Stimulated activated CD8-positive, alpha-beta memory T cell treated with anti-CD3 and anti-CD28 coated beads, Interleukin-12 subunit alpha, Interleukin-12 subunit beta, amount 100 ng/mL, for 4 hours (primary cell): ENCODE measurements around the gene TMEM108.

Experiments used
- DNase-seq: peaks from one replicate; pipeline ENCODE4 v3.0.0-alpha.2; 2020; ENCODE audit warnings: low read depth

Gene TMEM108

GRCh38 chr3:133419151-133419909 is 381.1 kb downstream of the TMEM108 start:
- no peak for DNase-seq

GRCh38 chr3:133424937-133425869 is 387.0 kb downstream of the TMEM108 start:
- DNase-seq = no peak

- DNase-seq = no peak
Measured at GRCh38 chr3:133425898-133426297, 387.7 kb downstream of the TMEM108 start.

GRCh38 chr3:133426721-133427120 is 388.5 kb downstream of the TMEM108 start:
- no peak for DNase-seq

GRCh38 chr3:133428552-133428951 is 390.4 kb downstream of the TMEM108 start:
- no peak for DNase-seq

- DNase-seq = no peak
Measured at GRCh38 chr3:133429063-133429462, 390.9 kb downstream of the TMEM108 start.

GRCh38 chr3:133439563-133439962 is 401.4 kb downstream of the TMEM108 start:
- no peak for DNase-seq

- no peak for DNase-seq
Measured at GRCh38 chr3:133440652-133441051, 402.5 kb downstream of the TMEM108 start.

- no peak for DNase-seq
Measured at GRCh38 chr3:133441867-133442270, 403.7 kb downstream of the TMEM108 start.

- no peak for DNase-seq
Measured at GRCh38 chr3:133442518-133442917, 404.3 kb downstream of the TMEM108 start.

- no peak for DNase-seq
Measured at GRCh38 chr3:133443649-133444422, 405.6 kb downstream of the TMEM108 start.

- no peak for DNase-seq
Measured at GRCh38 chr3:133444423-133444774, 406.2 kb downstream of the TMEM108 start.

GRCh38 chr3:133445108-133445507 is 406.9 kb downstream of the TMEM108 start:
- no peak for DNase-seq
